Measurements from ENCODE around the gene WDR20.

DNA sequence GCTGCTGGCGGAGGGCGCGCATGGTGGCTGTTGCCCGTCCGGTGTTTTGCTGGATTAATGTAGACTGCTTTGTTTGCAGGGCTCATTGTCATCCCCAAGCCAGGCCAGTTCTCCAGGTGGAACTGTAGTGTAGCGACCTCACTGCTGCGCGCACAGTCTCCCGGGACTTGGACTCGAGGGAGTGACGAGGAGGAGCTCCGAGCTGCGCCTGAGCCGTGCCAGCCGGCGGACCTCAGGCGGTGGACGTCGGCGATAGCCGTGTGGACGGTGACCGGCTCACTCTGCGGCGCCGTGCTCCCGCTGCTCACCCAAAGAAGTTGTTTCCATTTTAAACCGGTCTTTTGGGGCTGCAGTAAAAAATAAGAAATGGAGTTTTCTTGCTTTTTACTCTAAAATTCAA, 83.1 kb downstream of the WDR20 start:
- no peak for TF ChIP-seq CEBPB (IDR thresholded peaks at IDR 0.05)
- TF ChIP-seq, protein P1, sequence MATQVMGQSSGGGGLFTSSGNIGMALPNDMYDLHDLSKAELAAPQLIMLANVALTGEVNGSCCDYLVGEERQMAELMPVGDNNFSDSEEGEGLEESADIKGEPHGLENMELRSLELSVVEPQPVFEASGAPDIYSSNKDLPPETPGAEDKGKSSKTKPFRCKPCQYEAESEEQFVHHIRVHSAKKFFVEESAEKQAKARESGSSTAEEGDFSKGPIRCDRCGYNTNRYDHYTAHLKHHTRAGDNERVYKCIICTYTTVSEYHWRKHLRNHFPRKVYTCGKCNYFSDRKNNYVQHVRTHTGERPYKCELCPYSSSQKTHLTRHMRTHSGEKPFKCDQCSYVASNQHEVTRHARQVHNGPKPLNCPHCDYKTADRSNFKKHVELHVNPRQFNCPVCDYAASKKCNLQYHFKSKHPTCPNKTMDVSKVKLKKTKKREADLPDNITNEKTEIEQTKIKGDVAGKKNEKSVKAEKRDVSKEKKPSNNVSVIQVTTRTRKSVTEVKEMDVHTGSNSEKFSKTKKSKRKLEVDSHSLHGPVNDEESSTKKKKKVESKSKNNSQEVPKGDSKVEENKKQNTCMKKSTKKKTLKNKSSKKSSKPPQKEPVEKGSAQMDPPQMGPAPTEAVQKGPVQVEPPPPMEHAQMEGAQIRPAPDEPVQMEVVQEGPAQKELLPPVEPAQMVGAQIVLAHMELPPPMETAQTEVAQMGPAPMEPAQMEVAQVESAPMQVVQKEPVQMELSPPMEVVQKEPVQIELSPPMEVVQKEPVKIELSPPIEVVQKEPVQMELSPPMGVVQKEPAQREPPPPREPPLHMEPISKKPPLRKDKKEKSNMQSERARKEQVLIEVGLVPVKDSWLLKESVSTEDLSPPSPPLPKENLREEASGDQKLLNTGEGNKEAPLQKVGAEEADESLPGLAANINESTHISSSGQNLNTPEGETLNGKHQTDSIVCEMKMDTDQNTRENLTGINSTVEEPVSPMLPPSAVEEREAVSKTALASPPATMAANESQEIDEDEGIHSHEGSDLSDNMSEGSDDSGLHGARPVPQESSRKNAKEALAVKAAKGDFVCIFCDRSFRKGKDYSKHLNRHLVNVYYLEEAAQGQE (IDR thresholded peaks at IDR 0.05; ENCODE audit: low read depth) = no peak
- no peak for TF ChIP-seq TAF1 (IDR thresholded peaks at IDR 0.05; ENCODE audit: low read depth)
- no peak for TF ChIP-seq TCF12 (IDR thresholded peaks at IDR 0.05; ENCODE audit: low read depth)
- TF ChIP-seq CREB1 (IDR thresholded peaks at IDR 0.05; ENCODE audit: low read depth) = no peak
- no peak for TF ChIP-seq YY1 (IDR thresholded peaks at IDR 0.05; ENCODE audit: low read depth)
- no peak for TF ChIP-seq TEAD4 (IDR thresholded peaks at IDR 0.05)
- TF ChIP-seq, protein P2, sequence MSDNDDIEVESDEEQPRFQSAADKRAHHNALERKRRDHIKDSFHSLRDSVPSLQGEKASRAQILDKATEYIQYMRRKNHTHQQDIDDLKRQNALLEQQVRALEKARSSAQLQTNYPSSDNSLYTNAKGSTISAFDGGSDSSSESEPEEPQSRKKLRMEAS (IDR thresholded peaks at IDR 0.05) = no peak
- no peak for TF ChIP-seq EP300 (IDR thresholded peaks at IDR 0.05; ENCODE audit: borderline replicate concordance)

Measured in Ishikawa (cell line).